Uterus (tissue), 4 donors: Measurements from ENCODE around the gene THBD. TPM values are rescaled to one million over a fixed set of nuclear protein-coding genes. Genes with fewer than 3 reads are reported as not detected.

Experiments
- DNase-seq, 2 donors: peaks; one replicate each; pipeline ENCODE4 v3.0.0-alpha.2; 2019 to 2020
- H3K27ac ChIP-seq, 2 donors: fragments of 200-600 bp; sonication (generic); 1 replicate in 1 of 2; 2 replicates in 1 of 2; pipeline ENCODE4 v1.5.1; 2016 to 2018
- H3K27me3 ChIP-seq, 2 donors: fragments of 200-600 bp; sonication (generic); one replicate each; pipeline ENCODE4 v1.5.1; 2018 to 2019; ENCODE audit warnings: control low read depth in 1 of 2
- H3K36me3 ChIP-seq, 2 donors: fragments of 200-600 bp; sonication (generic); one replicate each; pipeline ENCODE4 v1.5.1; 2019; ENCODE audit warnings: control low read depth in 1 of 2
- H3K4me1 ChIP-seq, 2 donors: fragments of 200-600 bp; sonication (generic); one replicate each; pipeline ENCODE4 v1.5.1; 2018 to 2019; ENCODE audit warnings: control low read depth in 1 of 2
- H3K4me3 ChIP-seq, 2 donors: fragments of 200-600 bp; sonication (generic); 1 replicate in 1 of 2; 2 replicates in 1 of 2; pipeline ENCODE4 v1.5.1; 2018 to 2019; ENCODE audit warnings: mild to moderate bottlenecking in 1 of 2
- H3K9me3 ChIP-seq, 2 donors: fragments of 200-600 bp; sonication (generic); one replicate each; pipeline ENCODE4 v1.5.1; 2019; ENCODE audit warnings: control low read depth in 1 of 2
- CTCF ChIP-seq, 4 experiments: fragments of 200-600 bp in 2 of 4; fragments of 450-650 bp in 2 of 4; sonication (generic) in 2 of 4; IDR thresholded peaks; one replicate each; pipeline ENCODE4 v1.5.1; 2016 to 2019; ENCODE audit warnings: antibody characterized with exemption in 4 of 4, mild to moderate bottlenecking in 2 of 4, moderate library complexity in 1 of 4
- POLR2A ChIP-seq, 2 donors: fragments of 450-650 bp; IDR thresholded peaks; one replicate each; pipeline ENCODE4 v1.6.1; 2016; ENCODE audit warnings: antibody characterized with exemption in 2 of 2, mild to moderate bottlenecking in 1 of 2, moderate library complexity in 1 of 2
- intact Hi-C: fragments of 100-400 bp; cut with DNase I; formaldehyde crosslinking; loops from one replicate; pipeline ENCODE4 v1.15.1; 2023; ENCODE audit warnings: low total_unique reads
- total RNA-seq, 4 donors: library from RNA; depleted of rRNA in 3 of 4; stranded (reverse); fragments of >200 nt in 3 of 4; gene quantifications; one replicate each; pipeline versions ENCODE4 v1.1.0 to v1.2.4, GENCODE V29; 2014 to 2023
- donor health status: DM: yes; HTN: yes; CAD: no.

Gene THBD
- total RNA-seq, 4 donors from 2014 or later, result 8.6 to 42.6 (median 28.4) TPM

DNA sequence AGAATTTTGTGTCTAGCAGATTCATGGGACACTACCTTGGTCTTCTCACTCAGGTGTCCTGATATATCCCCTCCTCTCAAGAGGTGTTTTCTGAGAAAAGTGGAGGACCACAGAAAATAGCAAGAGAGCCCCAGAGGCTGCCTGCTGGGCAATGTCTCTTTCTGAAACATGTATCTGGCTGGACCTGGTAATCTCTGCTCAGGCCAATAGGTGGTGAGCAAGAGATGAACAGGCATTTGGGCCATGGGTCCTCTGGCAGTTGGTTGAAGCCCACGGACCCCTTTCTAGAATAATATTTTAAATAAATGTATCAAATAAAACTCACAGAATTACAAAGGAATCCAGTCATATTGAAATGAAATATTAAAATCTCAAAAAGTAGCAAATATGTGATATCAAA, 8.8 kb upstream of the THBD start:
- DNase-seq, result no peak
- Histone ChIP-seq H3K4me1 (peaks cover 0 to 9% of the 10 kb centered on the region in 2 donors), H3K4me3 (no peak overlapping the region), H3K36me3 (no peaks in the 10 kb centered on the region), H3K27me3 (no peaks in the 10 kb centered on the region), H3K27ac (no peak overlapping the region), H3K9me3 (no peaks in the 10 kb centered on the region)
- TF ChIP-seq POLR2A (IDR thresholded peaks at IDR 0.05) (no peak), CTCF (IDR thresholded peaks at IDR 0.05) (no peak)
- intact Hi-C loops, result no loop called here

DNA sequence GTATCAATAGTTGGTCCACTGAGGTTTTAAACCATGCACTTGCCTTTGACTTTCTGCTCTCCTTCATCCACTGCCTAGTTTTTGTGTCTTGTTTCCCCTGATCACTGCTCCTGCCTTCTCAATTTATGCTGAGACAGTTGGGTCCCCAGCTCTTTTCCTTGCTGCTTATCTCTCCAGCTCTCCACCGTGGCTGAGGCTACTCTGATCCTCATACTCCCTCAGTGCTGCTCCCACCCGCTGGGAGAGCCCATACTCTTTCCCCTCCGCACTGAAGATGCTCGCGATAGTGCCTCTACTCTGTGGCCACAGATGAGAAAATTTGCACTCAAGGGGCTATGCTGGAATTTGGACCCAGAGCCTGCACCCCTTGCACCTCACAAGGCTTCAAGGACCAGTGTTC, 3.4 kb upstream of the THBD start:
- no peaks in the 10 kb centered on the region for H3K9me3 ChIP-seq
- no peak overlapping the region for H3K4me3 ChIP-seq
- no peaks in the 10 kb centered on the region for H3K36me3 ChIP-seq
- H3K27me3 ChIP-seq, result peaks cover 0 to 2% of the 10 kb centered on the region in 2 donors
- intact Hi-C loops, result no loop called here
- no peak for TF ChIP-seq CTCF (IDR thresholded peaks at IDR 0.05)
- no peak for TF ChIP-seq POLR2A (IDR thresholded peaks at IDR 0.05)
- no peak for DNase-seq
- no peak overlapping the region for H3K27ac ChIP-seq
- H3K4me1 ChIP-seq, result peaks cover 0 to 15% of the 10 kb centered on the region in 2 donors

DNA sequence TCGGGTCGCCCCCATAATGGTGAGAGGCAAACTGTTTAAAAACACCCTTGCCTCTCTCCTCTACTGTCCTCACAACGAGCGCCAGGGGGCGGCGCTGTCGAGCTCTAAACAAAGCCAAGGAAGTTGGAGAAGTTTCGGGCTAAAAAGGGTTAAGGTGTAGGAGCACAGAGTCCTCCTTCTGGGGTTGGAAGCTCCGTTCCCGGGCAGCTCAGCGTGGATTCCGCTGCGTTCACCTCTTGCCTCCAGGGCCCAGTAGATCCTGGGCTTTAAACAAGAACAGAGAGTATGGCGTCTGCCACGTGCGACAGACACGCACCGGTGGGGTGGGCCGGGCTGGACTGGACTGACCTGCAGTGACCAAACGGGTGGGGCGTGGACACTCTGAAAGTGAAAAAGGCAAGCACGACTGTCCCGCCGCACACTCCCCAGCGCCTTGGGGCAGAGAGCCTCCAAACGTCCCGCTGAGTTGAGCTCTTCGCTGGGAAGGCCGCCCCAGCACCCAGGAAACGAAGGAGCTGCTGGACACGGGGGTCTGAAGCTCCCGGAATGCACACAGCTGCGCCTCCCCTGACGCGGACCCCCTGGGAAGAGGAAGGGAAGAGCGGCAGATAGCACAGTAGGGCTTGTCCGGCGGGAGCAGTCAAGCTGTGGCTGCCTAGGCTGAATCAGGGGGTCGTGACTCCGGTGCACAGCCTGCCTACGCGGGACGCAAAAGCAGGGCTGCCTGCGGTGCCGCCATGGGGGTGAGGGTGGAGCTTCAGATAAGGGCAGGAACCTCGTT, 1.6 kb upstream of the THBD start:
- peak; percentile 26 to 63 (median 53) for TF ChIP-seq CTCF (IDR thresholded peaks at IDR 0.05)
- peak in 1 of 2 donors; percentile 20 for TF ChIP-seq POLR2A (IDR thresholded peaks at IDR 0.05)
- Histone ChIP-seq H3K4me3 (peak overlapping the region; percentile 13 to 34), H3K27ac (peak overlapping the region; percentile 69 to 73), H3K27me3 (peaks cover 0 to 14% of the 10 kb centered on the region in 2 donors), H3K4me1 (peaks cover 0 to 15% of the 10 kb centered on the region in 2 donors), H3K36me3 (no peaks in the 10 kb centered on the region), H3K9me3 (no peaks in the 10 kb centered on the region)
- intact Hi-C loops, result no loop called here
- peak; percentile 51 to 61 for DNase-seq

DNA sequence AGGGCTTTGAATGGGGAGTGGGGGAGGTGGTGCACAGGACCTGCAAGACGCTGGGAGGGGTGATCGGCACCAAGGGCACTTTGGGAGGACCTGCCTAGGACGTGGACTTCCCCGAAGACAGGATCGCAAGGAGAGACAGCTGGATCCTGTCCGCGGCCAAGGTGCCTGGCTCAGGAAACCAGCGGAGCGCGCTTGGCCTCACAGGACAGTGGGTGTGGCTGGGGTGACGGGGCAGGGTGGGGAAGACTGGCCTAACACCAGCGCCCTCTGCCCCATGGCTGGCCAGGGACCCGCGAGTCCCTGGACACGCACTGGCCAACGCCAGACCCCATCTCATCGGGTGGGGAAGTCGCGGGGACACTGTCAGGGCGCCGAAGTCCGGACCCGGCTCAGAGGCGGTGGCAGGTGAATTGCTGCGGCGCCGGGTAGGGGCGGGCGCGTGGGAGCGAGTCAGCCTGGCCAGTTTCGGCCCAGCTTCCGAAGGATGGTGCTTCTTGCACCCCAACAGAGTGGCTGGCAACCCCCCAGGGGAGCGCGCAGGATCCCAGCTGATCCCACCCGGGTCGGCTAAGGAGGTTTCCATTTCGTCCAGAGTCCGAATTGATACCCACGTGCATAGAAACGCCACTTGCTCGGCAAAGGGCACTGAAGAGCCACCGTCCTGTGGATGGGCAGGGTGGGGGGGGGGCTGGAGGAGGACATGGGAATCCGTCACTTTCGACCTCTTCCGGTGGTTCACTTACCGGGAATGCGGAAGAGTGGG, 785 bp upstream of the THBD start:
- peak overlapping the region; percentile 69 to 73 for H3K27ac ChIP-seq
- H3K4me1 ChIP-seq, result peaks cover 0 to 15% of the 10 kb centered on the region in 2 donors
- TF ChIP-seq POLR2A (IDR thresholded peaks at IDR 0.05) (no peak), CTCF (IDR thresholded peaks at IDR 0.05) (no peak)
- no peaks in the 10 kb centered on the region for H3K9me3 ChIP-seq
- H3K4me3 ChIP-seq, result peak overlapping the region; percentile 13 to 34
- peaks cover 0 to 14% of the 10 kb centered on the region in 2 donors for H3K27me3 ChIP-seq
- H3K36me3 ChIP-seq, result no peaks in the 10 kb centered on the region
- peak in 1 of 2 donors; percentile 43 for DNase-seq
- intact Hi-C loops, result no loop called here
